Stimulated activated CD4-positive, alpha-beta T cell treated with anti-CD3 and anti-CD28 coated beads, Interleukin-12 subunit alpha, Interleukin-12 subunit beta, amount 100 ng/mL, for 48 hours (primary cell): ENCODE results near the gene GSG1L.

Experiments used
- DNase-seq, 3 donors: peaks; one replicate each; pipeline ENCODE4 v3.0.0-alpha.2; 2020; ENCODE audit warnings: low read depth in 2 of 3, low spot score in 1 of 3

Gene GSG1L

DNA sequence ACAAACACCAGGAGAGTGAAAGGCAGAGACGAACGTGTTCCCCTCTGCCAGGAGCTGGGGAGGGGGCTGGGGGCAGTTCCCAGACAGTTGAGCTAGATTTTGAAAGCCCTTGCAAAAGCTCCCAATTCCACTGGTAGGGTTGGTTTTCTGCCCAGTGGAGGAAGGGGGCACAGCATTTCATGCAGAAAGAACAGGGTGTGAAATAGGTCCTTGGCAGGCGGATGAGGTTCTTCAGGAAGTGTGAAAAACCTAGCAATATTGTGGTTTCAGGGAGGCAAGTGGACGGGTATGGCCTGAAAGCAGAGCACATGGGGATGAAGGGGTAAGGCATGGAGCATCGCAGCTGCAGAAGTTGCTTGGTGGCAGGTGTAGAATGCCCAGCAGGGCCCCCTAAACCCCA lies 265.3 kb downstream of the GSG1L start:
- no peak for DNase-seq

GRCh38 chr16:27795992-27796614 lies 267.4 kb downstream of the GSG1L start:
- DNase-seq = peak in 1 of 3 donors; percentile 16

GRCh38 chr16:27793249-27793622 lies 270.3 kb downstream of the GSG1L start:
- DNase-seq = no peak

DNA sequence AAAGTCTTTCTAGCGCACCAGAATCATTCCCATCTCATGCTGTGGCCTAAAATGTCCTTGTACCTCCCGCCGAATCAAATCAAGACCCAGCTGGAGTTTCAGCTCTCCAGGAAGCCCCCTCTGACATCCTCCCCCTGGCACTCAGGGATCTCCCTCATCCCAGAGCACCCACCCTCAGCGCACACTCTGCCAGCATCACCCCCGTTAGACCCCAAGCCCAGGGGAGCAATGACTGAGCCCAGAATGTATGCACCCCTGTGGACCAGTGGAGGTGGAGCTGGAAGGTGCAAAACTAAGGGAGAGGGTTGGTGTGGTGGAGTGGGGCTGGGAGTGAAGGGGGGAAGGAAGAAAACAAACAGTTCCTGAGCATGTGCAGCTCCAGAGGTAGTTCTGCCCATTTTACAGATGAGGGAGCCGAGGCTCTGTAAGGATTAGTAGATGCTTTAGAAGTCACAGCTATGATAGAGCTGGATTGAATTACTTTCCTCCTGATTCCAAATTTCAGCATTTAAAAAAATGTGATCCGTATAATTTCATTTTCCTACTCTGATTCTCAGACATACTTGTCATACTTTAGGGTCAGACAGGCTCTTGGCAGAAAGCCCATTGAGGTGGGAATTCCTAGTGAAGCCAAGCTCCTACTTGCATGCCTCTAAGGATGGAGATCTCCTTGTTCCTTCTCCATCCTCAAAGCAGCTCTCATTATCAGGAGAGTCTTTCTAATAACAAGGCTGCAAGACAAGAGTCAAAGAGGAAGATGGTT lies 270.8 kb downstream of the GSG1L start:
- DNase-seq = no peak

DNA sequence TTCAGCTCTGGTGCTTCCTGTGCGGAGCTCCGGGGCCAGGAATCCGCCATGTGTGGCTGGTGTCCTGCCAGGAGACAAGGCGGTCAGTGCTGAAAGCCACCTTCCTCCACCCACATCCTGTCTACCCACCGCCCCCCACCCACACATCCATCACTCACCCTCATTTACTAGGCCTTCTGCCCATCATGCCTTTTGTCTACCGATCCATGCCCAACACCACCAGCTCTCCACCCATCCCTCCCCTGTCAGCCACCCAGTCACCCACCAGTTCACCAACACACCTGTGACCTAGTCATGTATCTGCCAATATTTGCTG lies 272.2 kb downstream of the GSG1L start:
- DNase-seq = no peak

DNA sequence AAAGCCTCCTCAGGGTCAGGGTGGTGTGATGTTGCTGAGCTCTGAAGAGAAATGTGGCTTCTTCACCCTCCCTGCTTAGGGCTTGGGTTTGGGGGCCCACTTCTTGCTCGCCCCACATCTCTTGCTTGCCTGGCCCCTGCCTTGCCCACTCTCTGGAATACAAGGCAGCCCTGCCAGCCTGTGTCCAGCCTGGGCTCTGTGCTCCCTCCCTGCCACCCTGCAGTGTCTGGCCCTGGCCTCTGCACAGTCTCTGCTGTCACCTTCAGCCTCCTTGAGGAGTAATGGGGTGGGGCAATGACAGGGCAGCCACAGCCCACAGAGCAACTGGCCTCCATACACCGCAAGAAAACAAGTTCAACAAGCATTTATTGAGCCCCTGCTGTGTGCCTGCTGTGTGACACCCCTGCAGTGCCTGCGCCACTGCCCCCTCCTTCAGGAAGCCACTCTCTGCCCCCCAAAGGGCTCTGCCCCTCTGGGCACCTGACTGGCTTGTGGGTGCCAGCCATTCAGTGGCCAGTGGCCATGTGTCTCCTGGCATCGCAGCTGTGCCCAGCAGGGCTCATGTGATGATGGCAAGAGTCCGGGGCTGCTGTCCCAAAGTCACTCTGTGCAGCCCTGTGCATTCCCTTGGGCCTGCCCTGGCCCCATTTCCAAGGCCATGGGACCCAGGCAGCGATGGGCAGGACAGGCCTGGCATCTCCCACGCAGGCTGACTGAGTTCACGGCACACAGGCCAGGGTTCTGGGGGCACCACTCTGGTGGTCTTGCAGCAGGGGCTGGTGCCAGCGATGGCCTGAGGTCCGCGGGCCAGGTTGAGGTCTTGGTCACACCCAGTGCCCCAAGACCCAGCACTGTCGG lies 272.7 kb downstream of the GSG1L start:
- no peak for DNase-seq

GRCh38 chr16:27789595-27790241 lies 273.8 kb downstream of the GSG1L start:
- no peak for DNase-seq

DNA sequence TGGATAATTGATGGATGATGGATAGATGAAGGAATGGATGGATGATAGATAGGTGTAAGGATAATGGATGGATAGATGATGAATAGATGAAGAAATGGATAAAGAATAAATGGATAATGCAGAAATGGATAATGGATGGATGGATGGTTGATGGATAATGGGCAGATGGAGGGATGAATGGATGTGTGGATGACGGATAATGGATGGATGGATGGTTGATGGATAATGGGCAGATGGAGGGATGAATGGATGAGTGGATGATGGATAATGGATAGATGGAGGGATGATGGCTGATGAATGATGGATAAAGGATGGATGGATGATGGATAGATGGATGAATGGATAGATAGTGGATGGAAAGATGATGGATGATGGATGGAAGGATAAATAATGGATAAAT lies 274.4 kb downstream of the GSG1L start:
- DNase-seq = no peak

- DNase-seq = no peak
Observed at GRCh38 chr16:27787665-27788064, 275.8 kb downstream of the GSG1L start.

- no peak for DNase-seq
Observed at GRCh38 chr16:27786923-27787625, 276.4 kb downstream of the GSG1L start.

DNA sequence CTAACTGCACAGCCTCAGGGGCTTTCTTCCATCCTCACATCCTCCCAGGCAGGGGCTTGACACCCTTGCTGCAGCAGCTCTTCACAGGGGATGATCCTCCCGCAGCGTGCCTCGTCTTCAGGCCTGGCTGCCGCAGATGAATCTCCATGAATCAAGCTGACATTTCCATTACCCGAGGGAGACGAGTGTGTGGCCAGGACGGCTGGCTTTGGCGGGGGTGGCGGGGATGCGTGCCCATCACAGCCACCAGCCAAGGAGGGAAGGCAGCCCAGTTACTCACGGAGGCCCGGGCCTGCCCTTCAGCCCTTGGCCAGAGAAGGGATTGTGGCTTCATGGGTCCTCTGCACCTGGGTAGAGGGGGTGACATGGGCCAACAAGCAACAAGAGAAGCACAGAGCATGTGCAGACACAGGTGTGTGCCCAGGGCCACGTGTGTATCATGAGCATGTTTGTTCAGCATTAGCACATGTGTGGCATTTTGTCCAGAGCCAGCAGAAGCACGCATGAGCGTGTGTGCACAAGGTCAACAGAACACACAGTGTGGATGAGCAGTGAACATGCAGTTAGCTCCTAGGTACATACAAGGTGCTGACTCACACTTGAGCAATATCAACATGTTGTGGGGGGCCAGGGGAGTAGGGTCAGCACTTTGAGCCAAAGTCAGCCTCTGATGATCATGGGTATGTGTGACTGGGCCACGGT lies 277.1 kb downstream of the GSG1L start:
- DNase-seq = no peak

GRCh38 chr16:27785307-27785678 lies 278.2 kb downstream of the GSG1L start:
- no peak for DNase-seq

DNA sequence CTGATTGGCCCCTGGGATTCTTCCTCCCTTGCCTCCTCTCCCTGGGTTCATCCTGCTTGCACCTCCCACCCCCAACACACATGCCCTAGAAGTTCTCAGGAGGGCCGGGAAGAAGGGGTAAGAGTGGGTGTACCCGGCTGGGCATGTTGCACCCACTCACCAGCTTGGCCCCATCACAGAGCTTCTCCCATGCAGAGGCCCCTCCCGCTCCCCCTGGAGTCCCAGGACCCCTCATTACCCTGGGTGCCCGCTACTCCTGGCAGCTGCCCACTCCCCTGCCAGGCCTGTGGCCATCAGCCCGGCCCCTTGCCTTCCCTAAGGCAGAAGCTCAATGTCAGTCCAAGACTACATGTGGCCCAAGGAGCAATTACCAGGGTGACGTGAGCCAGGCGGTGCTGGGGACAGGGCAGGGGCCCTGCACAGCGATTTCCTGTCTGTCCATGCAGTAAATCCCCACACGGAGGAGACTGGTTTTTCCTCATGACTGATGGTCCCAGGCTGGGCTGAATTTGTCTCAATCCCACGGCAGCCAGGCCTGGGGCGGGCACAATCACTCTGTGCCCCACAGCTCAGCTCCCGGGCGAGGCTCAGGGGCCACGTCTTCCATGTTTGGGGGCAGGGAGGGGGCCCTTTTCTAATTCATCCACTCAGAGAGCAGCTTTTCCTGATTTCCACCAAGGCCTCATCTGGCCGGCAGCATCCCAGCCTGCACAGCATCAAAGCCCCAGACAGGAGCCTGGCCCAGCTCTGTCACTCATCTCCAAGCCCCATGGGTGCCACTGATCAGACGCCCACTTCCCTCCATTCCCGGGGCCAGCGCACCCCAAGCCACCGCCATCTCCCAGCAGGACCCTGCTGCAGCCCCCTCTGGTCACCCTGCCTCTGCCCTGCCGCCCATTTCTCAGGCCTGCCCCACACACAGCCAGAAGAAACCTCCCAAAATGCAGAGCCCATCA lies 278.9 kb downstream of the GSG1L start:
- no peak for DNase-seq

DNA sequence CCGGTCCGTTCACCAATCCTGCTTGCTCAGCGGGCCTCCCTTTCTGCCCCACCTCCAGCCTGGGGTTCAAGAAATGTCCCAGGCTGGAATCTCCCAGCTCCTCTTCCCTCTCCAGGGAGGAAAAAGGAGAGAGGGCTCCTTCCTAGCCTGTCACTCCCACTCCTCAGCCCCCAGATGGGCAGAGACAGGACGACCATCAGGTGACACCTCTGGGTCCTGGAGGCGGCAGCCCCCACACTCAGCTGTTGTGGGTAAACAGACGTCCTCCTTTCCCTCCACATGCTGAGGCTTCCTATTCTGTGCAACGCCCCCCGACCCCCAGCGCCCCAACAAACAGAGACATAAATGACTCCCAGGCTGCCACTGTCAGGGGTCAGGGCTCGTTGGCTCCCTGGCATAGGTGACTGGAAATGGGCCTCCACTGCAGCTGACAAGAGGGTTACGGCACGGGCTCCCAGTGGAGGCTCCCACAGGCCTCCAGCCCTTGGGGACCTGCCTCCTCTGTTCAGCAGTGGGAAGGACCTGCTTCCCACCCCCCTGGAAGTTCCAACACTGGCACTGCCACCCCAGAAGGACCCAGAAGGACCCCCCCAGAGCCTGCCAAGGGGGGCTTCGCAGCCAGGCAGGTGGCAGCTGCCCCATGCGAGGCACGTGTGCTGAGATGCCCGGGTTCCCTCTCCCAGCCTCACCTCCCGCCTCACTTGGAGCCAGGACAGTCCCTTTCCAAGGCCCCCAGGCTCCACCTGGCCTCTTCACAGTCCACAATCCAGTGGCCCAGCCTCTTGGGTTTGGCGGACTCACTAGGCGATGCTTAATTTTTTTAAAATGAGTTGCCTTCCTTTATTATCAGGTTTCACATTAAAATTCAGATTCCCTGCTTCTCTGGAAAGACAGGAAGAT lies 281.3 kb downstream of the GSG1L start:
- no peak for DNase-seq

DNA sequence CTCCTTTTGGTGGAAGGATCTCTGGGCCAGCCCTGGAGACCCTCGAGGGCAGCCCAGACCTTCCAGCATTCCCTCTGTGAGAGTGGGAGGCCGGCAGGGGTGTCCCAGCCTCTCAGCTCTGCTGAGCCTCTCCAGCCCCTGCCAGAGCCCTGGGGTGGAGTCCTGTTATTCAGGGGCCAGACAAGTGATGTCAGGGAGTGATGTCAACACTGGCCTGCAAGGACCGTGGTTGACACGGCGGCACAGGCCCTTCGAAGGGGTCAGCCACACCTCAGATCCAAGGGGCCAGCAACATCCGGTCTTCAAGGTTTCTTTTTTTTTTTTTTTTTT lies 282.4 kb downstream of the GSG1L start:
- no peak for DNase-seq

DNA sequence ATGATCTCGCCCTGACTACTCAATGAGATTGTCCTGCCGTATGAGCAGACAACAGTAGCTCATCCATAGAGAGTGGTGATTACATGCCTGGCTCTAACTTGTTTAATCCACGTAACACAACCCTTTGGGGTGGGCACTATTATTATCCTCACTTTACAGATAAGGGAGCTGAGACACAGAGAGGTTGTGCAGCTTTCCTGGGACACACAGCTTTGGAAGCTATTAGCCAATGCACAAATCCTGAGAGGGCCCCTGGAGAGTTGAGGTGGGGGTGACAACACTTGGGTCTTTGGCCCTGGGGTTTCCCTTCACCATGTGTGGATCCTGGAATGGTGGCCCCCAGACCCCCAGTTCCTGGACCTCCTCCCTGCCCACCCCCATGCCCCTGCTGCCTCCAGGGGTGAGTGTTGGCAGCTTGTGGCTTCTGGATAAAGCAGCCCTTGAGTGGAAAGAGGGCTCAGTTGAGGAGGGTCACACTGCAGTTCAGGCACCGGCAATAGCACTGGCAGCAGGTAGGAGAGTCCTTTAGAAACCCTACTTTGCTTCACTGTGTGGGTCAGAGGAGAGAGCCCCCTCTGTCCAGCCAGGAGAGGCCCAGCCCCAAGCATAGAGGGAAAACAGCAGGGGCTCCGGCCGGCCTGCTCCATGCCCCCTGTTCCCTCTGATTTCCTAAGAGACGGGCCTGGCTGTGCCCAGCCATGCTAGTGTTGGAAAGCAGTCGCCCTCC lies 282.9 kb downstream of the GSG1L start:
- no peak for DNase-seq

DNA sequence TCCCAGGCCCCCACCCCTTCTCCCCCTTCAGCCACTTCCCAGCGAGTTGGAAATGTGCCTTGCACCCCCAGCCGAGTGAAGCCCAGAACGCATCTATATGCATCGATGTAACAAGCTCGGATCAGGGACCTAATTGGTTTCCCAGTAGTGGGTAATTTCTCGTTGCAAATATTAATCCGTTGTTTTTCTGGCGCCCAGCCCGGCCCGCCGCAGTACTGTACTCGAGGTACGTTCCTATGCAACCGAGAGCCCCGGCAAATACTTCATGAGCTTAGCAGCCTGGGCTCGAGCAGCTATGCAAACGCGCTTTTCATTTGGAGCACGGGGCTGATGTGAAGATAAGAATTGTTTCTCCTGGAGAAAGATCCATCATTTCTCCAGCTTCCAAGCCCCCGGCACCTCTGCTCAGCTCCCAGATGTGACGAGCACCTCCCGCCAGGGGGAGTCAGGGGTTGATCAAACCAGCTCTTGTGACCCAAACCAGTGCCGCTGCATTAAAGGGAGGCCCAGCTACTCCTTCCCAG lies 283.8 kb downstream of the GSG1L start:
- no peak for DNase-seq
